ENCODE results near the gene CHI3L1. TPM values are rescaled to one million over a fixed set of nuclear protein-coding genes. Genes with fewer than 3 reads are reported as not detected.

Gene CHI3L1
- total RNA-seq, 3 donors from 2014 or later: 14.2 to 638 (median 426) TPM

- Histone ChIP-seq H3K4me1 (peaks cover 0 to 8% of the 10 kb centered on the region in 2 donors), H3K9me3 (no peaks in the 10 kb centered on the region), H3K27me3 (no peaks in the 10 kb centered on the region), H3K27ac (peak overlapping the region; percentile 86 to 92), H3K36me3 (no peaks in the 10 kb centered on the region), H3K4me3 (no peak overlapping the region)
- no peak for DNase-seq (ENCODE audit: low spot score in 2 of 2)
- intact Hi-C loops (cut with DNase I; ENCODE audit: low total_unique reads): no loop called here
- TF ChIP-seq CTCF (IDR thresholded peaks at IDR 0.05) (no peak), POLR2AphosphoS5 (IDR thresholded peaks at IDR 0.05) (no peak), POLR2A (IDR thresholded peaks at IDR 0.05) (no peak)
Measured at GRCh38 chr1:203153051-203153988, 33.2 kb downstream of the CHI3L1 start.

GRCh38 chr1:203152158-203153034 is 34.1 kb downstream of the CHI3L1 start:
- no peaks in the 10 kb centered on the region for H3K27me3 ChIP-seq
- H3K9me3 ChIP-seq: no peaks in the 10 kb centered on the region
- no peaks in the 10 kb centered on the region for H3K36me3 ChIP-seq
- intact Hi-C loops (cut with DNase I; ENCODE audit: low total_unique reads): no loop called here
- TF ChIP-seq POLR2A (IDR thresholded peaks at IDR 0.05) (no peak), CTCF (IDR thresholded peaks at IDR 0.05) (no peak), POLR2AphosphoS5 (IDR thresholded peaks at IDR 0.05) (no peak)
- DNase-seq (ENCODE audit: low spot score in 2 of 2): no peak
- H3K4me1 ChIP-seq: peaks cover 0 to 8% of the 10 kb centered on the region in 2 donors
- no peak overlapping the region for H3K4me3 ChIP-seq
- H3K27ac ChIP-seq: peak overlapping the region; percentile 86 to 92

GRCh38 chr1:203151362-203152157 is 34.9 kb downstream of the CHI3L1 start:
- Histone ChIP-seq H3K4me3 (no peak overlapping the region), H3K27me3 (no peaks in the 10 kb centered on the region), H3K4me1 (peaks cover 0 to 8% of the 10 kb centered on the region in 2 donors), H3K27ac (peak overlapping the region in 1 of 2 donors; percentile 52), H3K36me3 (no peaks in the 10 kb centered on the region), H3K9me3 (no peaks in the 10 kb centered on the region)
- TF ChIP-seq POLR2A (IDR thresholded peaks at IDR 0.05) (no peak), CTCF (IDR thresholded peaks at IDR 0.05) (no peak), POLR2AphosphoS5 (IDR thresholded peaks at IDR 0.05) (no peak)
- no peak for DNase-seq (ENCODE audit: low spot score in 2 of 2)
- intact Hi-C loops (cut with DNase I; ENCODE audit: low total_unique reads): no loop called here

- H3K4me3 ChIP-seq: no peak overlapping the region
- H3K27me3 ChIP-seq: no peaks in the 10 kb centered on the region
- H3K36me3 ChIP-seq: no peaks in the 10 kb centered on the region
- H3K27ac ChIP-seq: peak overlapping the region; percentile 31 to 52
- peaks cover 0 to 12% of the 10 kb centered on the region in 2 donors for H3K4me1 ChIP-seq
- no peaks in the 10 kb centered on the region for H3K9me3 ChIP-seq
- TF ChIP-seq CTCF (IDR thresholded peaks at IDR 0.05) (no peak), POLR2AphosphoS5 (IDR thresholded peaks at IDR 0.05) (no peak), POLR2A (IDR thresholded peaks at IDR 0.05) (no peak)
- DNase-seq (ENCODE audit: low spot score in 2 of 2): no peak
- intact Hi-C loops (cut with DNase I; ENCODE audit: low total_unique reads): no loop called here
Measured at GRCh38 chr1:203150511-203151297, 35.8 kb downstream of the CHI3L1 start.
